Large intestine (tissue), 3 donors: ENCODE results near the gene VNN1. TPM values are rescaled to one million over a fixed set of nuclear protein-coding genes. Genes with fewer than 3 reads are reported as not detected.
"Not testable (repeated sequence)": the region's sequence is repeated elsewhere in the genome, so short reads cannot be mapped to it uniquely, and the experiment has no call there.

Experiments
- DNase-seq, 2 donors: peaks; one replicate each; pipeline versions ENCODE4 v3.0.0 to v3.0.0-alpha.2; 2013
- H3K27ac ChIP-seq: one replicate; pipeline ENCODE4 v1.5.1; 2013; ENCODE audit warnings: low read length
- H3K27me3 ChIP-seq: 2 replicates; pipeline ENCODE4 v1.6.1; 2013; ENCODE audit warnings: low read length; ENCODE audit not compliant: control insufficient read depth, insufficient read depth
- H3K36me3 ChIP-seq: 2 replicates; pipeline ENCODE4 v1.6.1; 2013; ENCODE audit warnings: low read length; ENCODE audit not compliant: control insufficient read depth, insufficient read depth
- H3K4me1 ChIP-seq: one replicate; pipeline ENCODE4 v1.6.1; 2013; ENCODE audit warnings: low read length; ENCODE audit not compliant: control insufficient read depth, insufficient read depth
- H3K4me3 ChIP-seq: one replicate; pipeline ENCODE4 v1.5.1; 2013; ENCODE audit warnings: low read length
- H3K9me3 ChIP-seq: one replicate; pipeline ENCODE4 v1.6.1; 2013; ENCODE audit warnings: mild to moderate bottlenecking, low read depth, low read length, moderate library complexity; ENCODE audit not compliant: control insufficient read depth
- WGBS: methylation state at CpG from one replicate; pipeline ENCODE4 v1.1.5; 2013; ENCODE audit warnings: low lambda C conversion rate; ENCODE audit not compliant: insufficient coverage; 5-methylcytosine and 5-hydroxymethylcytosine counted together
- polyA plus RNA-seq: library from polyadenylated mRNA; unstranded; fragments of 120-200 nt; gene quantifications from one replicate; pipeline ENCODE4 v1.2.1, GENCODE V29; 2013

VNN1 gene
- polyA plus RNA-seq, 1 donor: 2.0 TPM

- H3K4me1 ChIP-seq, H3K36me3 ChIP-seq: not testable (repeated sequence)
Measured at GRCh38 chr6:132679094-132679493, 34.8 kb downstream of the VNN1 start.

GRCh38 chr6:132675749-132676148 lies 38.1 kb downstream of the VNN1 start:
- Histone ChIP-seq H3K27ac (no peak overlapping the region), H3K36me3 (no peaks in the 10 kb centered on the region), H3K9me3 (no peaks in the 10 kb centered on the region), H3K4me1 (peaks cover 22% of the 10 kb centered on the region), H3K4me3 (no peak overlapping the region), H3K27me3 (no peaks in the 10 kb centered on the region)
- DNase-seq: no peak

More at GRCh38 chr6:132679094-132679493, 34.8 kb downstream of the VNN1 start:
- DNase-seq, H3K27ac ChIP-seq, H3K9me3 ChIP-seq, H3K4me3 ChIP-seq, H3K27me3 ChIP-seq: not testable (repeated sequence)

DNA sequence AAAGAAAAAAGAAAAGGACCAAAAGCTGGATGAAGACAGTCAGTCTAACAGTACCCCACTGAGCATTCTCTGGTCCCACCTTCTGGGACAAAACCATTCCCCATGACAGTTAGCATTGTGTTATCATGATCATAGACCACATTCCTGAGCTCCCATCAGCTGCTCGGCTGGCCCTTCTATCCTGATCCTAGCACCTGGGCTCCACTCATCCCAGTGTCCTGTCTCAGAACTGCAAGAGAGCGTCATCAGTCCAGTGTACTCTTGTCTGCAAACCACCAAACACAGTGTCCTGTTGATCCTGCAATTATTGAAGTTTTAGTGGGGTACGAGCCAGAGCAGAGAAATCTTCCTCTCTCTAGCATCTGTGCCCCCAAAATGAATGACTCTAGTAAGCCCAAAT lies 38.9 kb downstream of the VNN1 start:
- Histone ChIP-seq H3K27me3 (no peaks in the 10 kb centered on the region), H3K36me3 (no peaks in the 10 kb centered on the region), H3K9me3 (no peaks in the 10 kb centered on the region), H3K4me1 (peaks cover 27% of the 10 kb centered on the region), H3K4me3 (no peak overlapping the region), H3K27ac (no peak overlapping the region)
- no peak for DNase-seq
- WGBS: no CpG with 5 or more reads among the region's 3 CpGs

DNA sequence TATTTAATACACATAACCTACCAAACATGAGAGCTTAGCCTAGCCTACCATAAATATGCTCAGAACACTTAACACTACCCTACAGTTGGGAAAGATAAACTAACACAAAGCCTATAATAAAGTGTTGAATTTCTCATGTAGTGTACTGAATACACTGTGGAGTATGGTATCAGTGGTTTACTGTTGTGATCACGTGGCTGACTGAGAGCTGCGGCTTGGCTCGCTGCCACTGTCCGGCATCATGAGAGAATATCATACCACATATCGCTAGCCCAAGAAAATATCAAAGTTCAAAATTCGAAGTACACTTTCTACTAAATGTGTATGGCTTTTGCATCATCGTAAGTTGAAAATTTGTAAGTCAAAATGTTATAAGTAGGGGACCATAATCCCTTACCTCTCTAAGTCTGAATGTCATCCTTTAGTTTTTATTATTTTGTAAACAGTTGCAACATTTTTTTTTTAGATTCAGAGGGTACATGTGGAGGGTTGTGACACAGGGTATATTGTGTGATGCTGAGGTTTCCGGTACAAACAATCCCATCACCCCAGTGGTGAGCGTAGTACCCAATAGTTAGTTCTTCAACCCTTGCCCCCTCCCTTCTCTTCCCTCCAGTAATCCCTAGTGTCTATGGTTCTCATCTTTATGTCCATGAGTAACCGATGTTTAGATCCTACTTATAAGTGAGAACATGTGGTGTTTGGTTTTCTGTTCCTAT lies 40.3 kb downstream of the VNN1 start:
- peaks cover 27% of the 10 kb centered on the region for H3K4me1 ChIP-seq
- H3K36me3 ChIP-seq: no peaks in the 10 kb centered on the region
- H3K27me3 ChIP-seq: no peaks in the 10 kb centered on the region
- H3K4me3 ChIP-seq: no peak overlapping the region
- H3K27ac ChIP-seq: peak overlapping the region; percentile 64
- DNase-seq: peak; percentile 79 to 89
- 40% methylated on average over 3 of the region's 10 CpGs for WGBS
- no peaks in the 10 kb centered on the region for H3K9me3 ChIP-seq

DNA sequence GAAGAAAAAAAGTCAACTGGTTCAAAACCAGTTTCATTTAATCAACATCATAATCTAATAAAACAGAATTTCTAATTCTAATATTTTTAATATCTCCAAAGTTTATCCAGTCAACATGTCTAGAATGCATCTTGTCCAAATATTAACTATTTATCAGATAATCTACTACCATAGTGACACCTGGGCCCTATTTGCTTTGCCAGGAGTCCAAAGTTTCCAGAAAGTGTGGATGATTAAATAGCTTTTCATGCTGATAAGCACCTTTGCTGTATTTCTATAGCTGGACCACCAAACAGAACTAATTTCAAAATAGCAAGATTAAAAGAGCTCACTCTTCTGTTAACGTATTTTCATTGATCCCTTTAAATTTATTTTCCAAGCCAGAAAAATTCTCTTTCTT lies 42.6 kb downstream of the VNN1 start:
- peak; percentile 32 to 35 for DNase-seq
- H3K27ac ChIP-seq: peak overlapping the region; percentile 64

GRCh38 chr6:132669690-132670291 lies 44.1 kb downstream of the VNN1 start:
- no peaks in the 10 kb centered on the region for H3K27me3 ChIP-seq
- peak overlapping the region; percentile 28 for H3K27ac ChIP-seq
- WGBS: no CpG with 5 or more reads among the region's 4 CpGs
- peak; percentile 33 to 68 for DNase-seq
- peaks cover 27% of the 10 kb centered on the region for H3K4me1 ChIP-seq
- H3K36me3 ChIP-seq: no peaks in the 10 kb centered on the region
- no peaks in the 10 kb centered on the region for H3K9me3 ChIP-seq
- H3K4me3 ChIP-seq: no peak overlapping the region

More for the DNA sequence above, 42.6 kb downstream of the VNN1 start:
- Histone ChIP-seq H3K9me3 (no peaks in the 10 kb centered on the region), H3K4me3 (no peak overlapping the region), H3K4me1 (peaks cover 27% of the 10 kb centered on the region), H3K27me3 (no peaks in the 10 kb centered on the region), H3K36me3 (no peaks in the 10 kb centered on the region)
- 20% methylated on average over 1 of the region's 1 CpG for WGBS

DNA sequence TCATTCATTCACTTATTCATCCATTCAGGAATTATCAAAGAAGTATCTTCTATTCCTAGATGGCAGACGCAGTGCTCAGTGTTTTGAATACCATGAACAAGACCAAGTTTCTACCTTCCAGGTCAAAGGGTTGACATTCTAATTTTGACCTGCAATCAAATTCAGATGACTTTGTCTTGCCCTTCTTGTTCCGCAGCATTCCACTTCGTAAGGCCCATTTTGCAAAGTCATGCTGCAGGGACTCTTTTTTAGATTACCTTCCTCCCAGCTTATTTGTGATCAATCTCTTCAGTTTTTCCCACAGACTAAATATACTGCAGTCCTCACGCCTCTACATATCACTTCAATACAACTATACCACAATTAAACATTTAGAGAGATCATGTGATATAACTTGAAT lies 47.7 kb downstream of the VNN1 start:
- whole genome bisulfite sequencing: 88% methylated on average over 3 of the region's 4 CpGs
- H3K36me3 ChIP-seq: no peaks in the 10 kb centered on the region
- peaks cover 8% of the 10 kb centered on the region for H3K4me1 ChIP-seq
- no peak for DNase-seq
- H3K9me3 ChIP-seq: no peaks in the 10 kb centered on the region
- H3K4me3 ChIP-seq: no peak overlapping the region
- no peak overlapping the region for H3K27ac ChIP-seq
- H3K27me3 ChIP-seq: no peaks in the 10 kb centered on the region

DNA sequence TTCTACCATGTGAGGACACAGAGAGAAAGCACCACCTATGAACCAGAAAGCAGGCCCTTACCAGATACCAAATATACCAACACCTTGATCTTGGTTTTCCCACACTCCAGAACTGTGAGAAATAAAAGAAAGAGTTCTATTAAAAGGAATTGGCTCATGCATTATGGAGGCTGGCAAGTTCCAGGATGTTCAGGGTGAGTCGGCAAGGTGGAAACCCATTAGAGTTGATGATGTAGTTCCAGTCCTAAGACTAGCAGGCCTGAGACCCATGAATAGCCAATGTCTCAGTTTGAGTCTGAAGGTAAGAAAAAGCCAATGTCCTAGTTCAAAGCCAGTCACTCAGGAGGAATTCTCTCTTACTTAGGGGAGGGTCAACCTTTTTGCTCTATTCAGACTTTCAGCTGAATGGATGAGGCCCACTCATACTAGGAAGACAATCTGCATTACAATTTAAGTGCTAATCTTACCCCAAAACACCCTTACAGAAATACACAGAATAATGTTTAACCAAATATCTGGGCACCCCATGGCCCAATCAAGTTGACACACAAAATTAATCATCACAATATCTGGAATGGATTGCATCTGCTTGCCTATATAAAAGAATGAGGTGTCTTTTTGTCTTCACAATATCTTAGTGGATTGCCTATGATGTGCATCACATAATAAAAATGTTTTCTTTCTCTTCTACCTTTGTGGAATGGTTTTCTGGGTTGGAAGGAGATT lies 49.4 kb downstream of the VNN1 start:
- no peak for DNase-seq
- H3K4me3 ChIP-seq: no peak overlapping the region
- WGBS: no CpG with 5 or more reads among the region's 1 CpG

GRCh38 chr6:132663661-132664060 lies 50.2 kb downstream of the VNN1 start:
- no peaks in the 10 kb centered on the region for H3K9me3 ChIP-seq
- 50% methylated on average over 1 of the region's 1 CpG for WGBS
- no peaks in the 10 kb centered on the region for H3K36me3 ChIP-seq
- H3K4me1 ChIP-seq: no peaks in the 10 kb centered on the region
- H3K4me3 ChIP-seq: no peak overlapping the region
- DNase-seq: no peak
- H3K27ac ChIP-seq: no peak overlapping the region
- H3K27me3 ChIP-seq: no peaks in the 10 kb centered on the region

More for the DNA sequence above, 49.4 kb downstream of the VNN1 start:
- H3K27ac ChIP-seq: no peak overlapping the region
- no peaks in the 10 kb centered on the region for H3K27me3 ChIP-seq
- H3K9me3 ChIP-seq: no peaks in the 10 kb centered on the region
- no peaks in the 10 kb centered on the region for H3K36me3 ChIP-seq
- H3K4me1 ChIP-seq: no peaks in the 10 kb centered on the region

GRCh38 chr6:132661906-132662305 lies 51.9 kb downstream of the VNN1 start:
- no peak overlapping the region for H3K4me3 ChIP-seq
- H3K27me3 ChIP-seq: no peaks in the 10 kb centered on the region
- no peak overlapping the region for H3K27ac ChIP-seq
- H3K4me1 ChIP-seq: no peaks in the 10 kb centered on the region
- H3K9me3 ChIP-seq: no peaks in the 10 kb centered on the region
- H3K36me3 ChIP-seq: no peaks in the 10 kb centered on the region
- 100% methylated on average over 2 of the region's 4 CpGs for WGBS
- no peak for DNase-seq
